ENCODE data around the gene SHISA7. TPM values are rescaled to one million over a fixed set of nuclear protein-coding genes. Genes with fewer than 3 reads are reported as not detected.
"Not testable (repeated sequence)": the region's sequence is repeated elsewhere in the genome, so short reads cannot be mapped to it uniquely, and the experiment has no call there.

The SHISA7 gene
- total and polyA plus RNA-seq, 10 donors: 0.03 to 0.27 TPM; not detected in 8

- peaks cover 0 to 52% (median 31%) of the 10 kb centered on the region in 6 donors for H3K36me3 ChIP-seq
Measured at GRCh38 chr19:55406091-55406825, 36.8 kb downstream of the SHISA7 start.

GRCh38 chr19:55405638-55406037, 37.5 kb downstream of the SHISA7 start:
- H3K4me1 ChIP-seq: peaks cover 7 to 53% (median 26%) of the 10 kb centered on the region in 6 donors
- no peak for DNase-seq
- H3K9me3 ChIP-seq: peaks cover 0 to 11% (median 0%) of the 10 kb centered on the region in 8 donors
- peaks cover 0 to 58% (median 36%) of the 10 kb centered on the region in 6 donors for H3K36me3 ChIP-seq
- no peak for TF ChIP-seq POLR2AphosphoS5 (IDR thresholded peaks at IDR 0.05)
- TF ChIP-seq CTCF (IDR thresholded peaks at IDR 0.05 in 8 of 11, conservative IDR thresholded peaks at IDR 0.05 in 3 of 11): no peak
- no peak for TF ChIP-seq POLR2A (IDR thresholded peaks at IDR 0.05)
- no peak overlapping the region for H3K4me3 ChIP-seq
- 82 to 86% (median 83%) methylated on average over 5 of the region's 5 CpGs for WGBS, 5 donors
- peak overlapping the region in 1 of 8 donors; percentile 7 for H3K27ac ChIP-seq
- intact Hi-C loops (cut with DNase I; ENCODE audit: low total_unique reads): no loop called here
- H3K27me3 ChIP-seq (replicated peaks in 1 of 7): no peaks in the 10 kb centered on the region

More at GRCh38 chr19:55406091-55406825, 36.8 kb downstream of the SHISA7 start:
- Histone ChIP-seq H3K4me3 (peak overlapping the region in 7 of 8 donors; percentile 63 to 93 (median 81)), H3K27me3 (replicated peaks in 1 of 7) (no peaks in the 10 kb centered on the region), H3K27ac (peak overlapping the region in 1 of 8 donors; percentile 94), H3K9me3 (peaks cover 0 to 11% (median 0%) of the 10 kb centered on the region in 8 donors), H3K4me1 (peaks cover 7 to 53% (median 26%) of the 10 kb centered on the region in 6 donors)
- intact Hi-C loops (cut with DNase I; ENCODE audit: low total_unique reads): no loop called here
- WGBS, 5 donors: 71 to 85% (median 78%) methylated on average over 14 of the region's 14 CpGs
- TF ChIP-seq POLR2A (IDR thresholded peaks at IDR 0.05) (no peak), POLR2AphosphoS5 (IDR thresholded peaks at IDR 0.05) (no peak), CTCF (IDR thresholded peaks at IDR 0.05 in 8 of 11, conservative IDR thresholded peaks at IDR 0.05 in 3 of 11) (no peak)
- no peak for DNase-seq

- DNase-seq: no peak
- H3K4me3 ChIP-seq: no peak overlapping the region
- H3K9me3 ChIP-seq: no peaks in the 10 kb centered on the region
- TF ChIP-seq POLR2AphosphoS5 (IDR thresholded peaks at IDR 0.05) (no peak), POLR2A (IDR thresholded peaks at IDR 0.05) (no peak), CTCF (IDR thresholded peaks at IDR 0.05 in 8 of 11, conservative IDR thresholded peaks at IDR 0.05 in 3 of 11) (no peak)
- H3K27me3 ChIP-seq (replicated peaks in 1 of 7): no peaks in the 10 kb centered on the region
- no peak overlapping the region for H3K27ac ChIP-seq
- H3K4me1 ChIP-seq: peaks cover 7 to 65% (median 20%) of the 10 kb centered on the region in 6 donors
- intact Hi-C loops (cut with DNase I; ENCODE audit: low total_unique reads): no loop called here
- 79 to 93% (median 92%) methylated on average over 2 of the region's 2 CpGs for WGBS, 5 donors
- peaks cover 0 to 70% (median 41%) of the 10 kb centered on the region in 6 donors for H3K36me3 ChIP-seq
Measured at GRCh38 chr19:55402509-55402908, 40.6 kb downstream of the SHISA7 start.

- H3K4me3 ChIP-seq; intact Hi-C loops (cut with DNase I; ENCODE audit: low total_unique reads); H3K27me3 ChIP-seq (replicated peaks in 1 of 7); H3K27ac ChIP-seq; H3K9me3 ChIP-seq; DNase-seq: not testable (repeated sequence)
- Histone ChIP-seq H3K36me3 (peaks cover 0 to 69% (median 41%) of the 10 kb centered on the region in 6 donors), H3K4me1 (peaks cover under 1 to 56% (median 11%) of the 10 kb centered on the region in 6 donors)
- WGBS, 5 donors: 89 to 95% (median 93%) methylated on average over 7 to 23 of the region's 28 CpGs
Measured at GRCh38 chr19:55401390-55401789, 41.7 kb downstream of the SHISA7 start.

All from spleen (tissue), 11 donors.